Hindlimb muscle (tissue), 1 donor: ENCODE measurements around the gene CCDC167. TPM values are rescaled to one million over a fixed set of nuclear protein-coding genes. Genes with fewer than 3 reads are reported as not detected.
"Not testable (repeated sequence)": the region's sequence is repeated elsewhere in the genome, so short reads cannot be mapped to it uniquely, and the experiment has no call there.

ENCODE experiments used
- DNase-seq: peaks from one replicate; pipeline ENCODE4 v3.0.0-alpha.2; 2013
- polyA plus RNA-seq: library from polyadenylated mRNA; unstranded; fragments of 120-200 nt; gene quantifications from one replicate; pipeline ENCODE4 v1.2.1, GENCODE V29; 2013; ENCODE audit not compliant: insufficient read length

Gene CCDC167
- polyA plus RNA-seq, 1 donor, result 19.1 TPM

GRCh38 chr6:37460805-37461204, 38.9 kb downstream of the CCDC167 start:
- no peak for DNase-seq

DNA sequence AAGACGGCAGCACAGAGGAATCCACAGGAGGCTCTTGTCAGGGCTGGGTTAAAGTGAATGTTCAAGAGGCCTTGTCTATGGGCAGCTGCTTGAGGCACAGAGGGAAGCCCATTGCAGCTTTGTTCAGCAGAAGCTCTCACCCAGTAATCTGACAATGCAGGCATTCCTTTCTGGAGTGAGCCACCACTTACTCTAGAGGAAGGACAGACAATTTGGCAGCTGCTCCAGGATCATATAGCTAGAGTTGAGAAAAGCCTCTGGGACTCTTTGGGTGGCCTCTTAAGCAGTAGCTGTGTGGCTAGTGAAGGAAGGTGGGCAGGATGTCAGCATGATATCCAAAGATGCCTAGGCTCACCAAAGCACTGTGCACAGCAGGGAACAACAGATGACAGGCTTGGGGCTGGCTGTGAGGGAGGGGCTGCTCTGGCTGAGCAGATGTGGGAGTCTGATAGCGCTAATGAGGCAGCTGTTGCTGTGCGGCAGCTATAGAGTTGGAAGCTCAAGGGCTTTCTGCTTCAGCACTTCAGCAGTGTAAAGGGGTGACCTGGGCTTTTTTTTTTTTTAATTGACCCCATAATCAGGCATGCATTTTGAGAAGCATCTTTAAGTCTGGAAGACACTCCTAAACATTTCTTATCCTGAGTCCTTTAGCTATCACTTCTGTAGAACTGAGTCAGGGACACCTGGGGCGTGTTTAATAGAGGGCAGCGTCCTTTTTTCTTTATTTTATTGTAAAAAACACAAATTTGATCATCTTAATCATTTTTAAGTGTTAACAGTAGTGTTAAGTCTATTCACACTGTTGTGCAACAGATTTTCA, 39.5 kb downstream of the CCDC167 start:
- DNase-seq, result no peak

DNA sequence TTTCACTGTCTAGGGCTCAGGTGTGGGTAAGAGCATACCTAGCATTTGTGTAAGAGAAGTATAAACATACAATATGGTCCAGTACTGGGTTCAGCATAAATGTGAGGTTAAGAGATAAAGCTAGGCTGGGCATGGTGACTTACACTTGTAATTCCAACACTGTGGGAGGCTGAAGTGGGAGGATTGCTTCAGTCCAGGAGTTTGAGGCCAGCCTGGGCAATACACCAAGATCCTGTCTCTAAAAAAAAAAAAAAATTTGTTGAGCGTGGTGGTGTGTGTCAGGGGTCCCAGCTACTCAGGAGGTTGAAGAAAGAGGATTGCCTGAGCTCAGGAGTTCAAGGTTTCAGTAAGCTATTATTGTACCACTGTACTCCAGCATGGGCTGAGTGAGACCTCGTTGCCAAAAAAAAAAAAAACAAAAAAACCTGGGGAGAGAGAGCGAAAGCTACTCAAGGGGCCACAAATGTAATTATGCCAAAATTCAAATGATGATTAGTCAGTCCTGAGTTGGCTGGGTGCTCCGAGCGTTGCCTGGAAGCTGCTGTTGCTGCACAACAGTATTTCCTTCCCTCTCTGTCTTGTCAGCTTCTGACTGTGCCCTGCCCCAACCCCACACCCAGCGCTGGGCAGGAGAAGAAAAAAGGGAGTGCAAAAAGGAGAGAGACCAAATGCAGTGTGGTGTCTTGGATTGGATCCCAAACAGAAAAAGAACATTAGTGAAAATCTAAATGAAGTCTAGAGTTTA, 42.7 kb downstream of the CCDC167 start:
- no peak for DNase-seq

DNA sequence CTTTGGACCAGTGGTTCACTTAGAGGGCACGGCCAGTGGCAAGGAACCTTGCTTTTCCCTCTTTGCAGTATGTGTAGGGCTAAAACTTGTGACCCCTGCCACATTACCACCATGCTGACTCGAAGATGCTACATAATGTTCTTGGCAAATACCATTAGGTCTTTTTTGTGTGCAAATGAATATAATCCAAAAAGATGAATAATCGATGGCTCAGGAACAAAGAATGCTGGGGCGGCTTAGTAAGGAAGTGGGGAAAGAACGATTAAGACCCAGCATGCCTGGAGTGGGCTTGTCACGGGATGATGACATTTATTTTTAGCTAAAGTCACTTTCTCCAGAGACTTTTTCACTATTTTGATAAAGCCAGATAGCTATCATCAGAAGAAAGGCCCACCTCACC, 43.6 kb downstream of the CCDC167 start:
- no peak for DNase-seq

- no peak for DNase-seq
These were observed 45.1 kb downstream of the CCDC167 start for GRCh38 chr6:37454420-37455140.

DNA sequence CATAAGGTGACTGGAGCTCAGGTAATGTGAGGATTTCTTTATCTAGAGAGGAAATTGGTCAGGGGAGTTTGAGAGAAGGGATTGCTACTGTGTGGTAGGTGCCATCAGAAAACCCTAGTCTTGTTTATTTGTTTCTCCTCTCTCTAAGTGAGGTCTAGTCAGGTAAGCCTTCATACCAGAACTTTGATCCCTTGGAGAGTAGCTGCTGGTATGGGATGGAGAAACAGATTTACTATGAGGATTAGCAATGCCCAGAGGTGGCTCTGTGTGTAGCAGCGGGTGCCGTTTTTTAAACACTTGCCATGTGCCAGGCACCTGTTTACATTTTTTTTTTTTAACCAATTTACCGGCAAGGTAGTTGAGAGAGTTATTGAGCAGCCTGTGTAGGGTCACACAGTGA, 47.2 kb downstream of the CCDC167 start:
- DNase-seq, result no peak

GRCh38 chr6:37451441-37452193, 48.1 kb downstream of the CCDC167 start:
- no peak for DNase-seq

DNA sequence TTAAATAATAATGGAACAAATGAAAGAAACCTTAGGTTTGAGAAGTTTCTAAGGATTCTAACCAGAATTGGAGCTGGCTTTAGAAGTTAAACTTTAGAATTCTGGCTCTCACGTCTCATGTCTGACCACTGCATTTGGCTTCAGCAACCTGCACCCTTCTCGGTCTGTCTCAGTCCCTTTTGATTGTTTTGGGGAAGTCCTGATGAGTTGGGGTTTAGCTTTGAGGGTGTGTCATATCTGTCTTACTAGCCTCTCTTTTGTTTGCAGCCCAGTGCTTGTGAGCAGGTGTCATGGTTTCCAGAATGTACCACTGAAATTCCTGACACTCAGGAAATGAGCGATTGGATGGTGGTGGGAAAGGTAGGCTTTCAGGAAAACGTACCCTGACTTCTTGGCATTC, 49.7 kb downstream of the CCDC167 start:
- no peak for DNase-seq

- not testable (repeated sequence) for DNase-seq
These were observed 56.5 kb downstream of the CCDC167 start for GRCh38 chr6:37443216-37443542.

GRCh38 chr6:37442416-37443215, 57.1 kb downstream of the CCDC167 start:
- no peak for DNase-seq

DNA sequence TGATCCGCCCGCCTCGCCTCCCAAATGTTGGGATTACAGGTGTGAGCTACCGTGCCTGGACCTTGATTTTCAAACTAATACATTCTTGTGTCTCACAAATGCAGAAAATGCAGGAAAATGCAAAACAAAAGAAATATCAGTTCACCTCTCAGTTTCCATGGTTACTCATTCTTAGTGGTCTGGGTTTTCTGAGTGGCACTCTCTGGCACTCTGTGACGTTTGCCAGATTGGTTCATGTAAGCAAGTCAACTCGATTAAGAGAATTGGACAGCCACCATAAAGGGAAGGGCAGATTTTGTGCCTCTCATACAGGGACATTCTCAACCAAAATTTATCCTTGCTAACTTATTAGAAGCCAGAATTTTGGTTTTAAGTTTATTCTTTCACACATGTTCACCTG, 58.0 kb downstream of the CCDC167 start:
- no peak for DNase-seq

DNA sequence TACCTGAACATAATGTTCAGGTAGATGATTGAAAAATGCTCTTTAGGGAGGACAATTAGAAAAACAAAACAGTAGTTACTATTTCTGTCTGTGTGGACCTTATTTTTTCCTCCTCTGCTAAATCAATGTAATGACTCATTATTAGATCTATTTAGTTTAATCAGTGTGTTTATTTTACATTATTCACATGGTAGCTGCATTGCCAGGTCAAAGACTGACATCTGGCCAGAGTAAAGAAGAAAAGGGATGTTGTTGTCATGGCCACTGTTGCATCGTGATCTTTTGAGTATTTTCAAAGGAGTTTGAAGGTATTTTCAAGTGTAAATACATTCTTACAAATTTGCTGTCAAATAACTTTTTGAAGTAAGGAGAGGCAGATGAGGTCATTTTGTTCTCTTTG, 60.8 kb downstream of the CCDC167 start:
- DNase-seq, result no peak

GRCh38 chr6:37435816-37436215, 63.9 kb downstream of the CCDC167 start:
- no peak for DNase-seq

DNA sequence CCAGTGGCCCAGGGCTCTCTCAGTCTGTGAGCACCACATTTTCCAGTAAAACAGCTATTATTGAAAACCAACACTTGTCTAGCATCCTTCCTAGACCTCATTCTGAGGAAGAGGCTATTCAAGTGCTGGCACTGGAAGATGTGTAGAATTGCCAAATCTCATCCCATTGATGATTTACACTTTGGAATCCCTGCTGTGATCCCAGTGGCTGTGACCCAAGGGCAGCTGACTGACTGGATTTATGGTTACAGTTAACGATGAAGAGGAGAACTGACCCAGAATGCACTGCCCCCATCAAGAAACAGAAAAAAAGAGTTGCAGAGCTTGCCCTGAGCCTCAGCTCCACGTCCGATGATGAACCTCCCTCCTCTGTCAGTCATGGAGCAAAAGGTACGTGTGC, 64.3 kb downstream of the CCDC167 start:
- DNase-seq, result no peak

GRCh38 chr6:37433657-37434271, 65.9 kb downstream of the CCDC167 start:
- DNase-seq, result peak; percentile 22

Other genes with a start within 250 kb of the CCDC167 start
- gene TBC1D22B, start 242.1 kb downstream of the CCDC167 start, polyA plus RNA-seq, result 6.8 TPM
- gene TMEM217, start 241.7 kb downstream of the CCDC167 start, polyA plus RNA-seq, result 0.72 TPM
- 14.7 TPM for gene RNF8, start 145.9 kb downstream of the CCDC167 start, polyA plus RNA-seq
- gene CMTR1, start 66.7 kb downstream of the CCDC167 start, polyA plus RNA-seq, result 33.0 TPM
- 15.4 TPM for gene MDGA1, start 198.0 kb upstream of the CCDC167 start, polyA plus RNA-seq